CD4-positive, alpha-beta T cell treated with Interleukin-6 for 4 hours (primary cell): ENCODE measurements around the gene SKIL.
"Not testable (repeated sequence)": the region's sequence is repeated elsewhere in the genome, so short reads cannot be mapped to it uniquely, and the experiment has no call there.

Source experiments
- DNase-seq: peaks from one replicate; pipeline ENCODE4 v3.0.0-alpha.2; 2020; ENCODE audit warnings: mixed read lengths

SKIL gene

DNA sequence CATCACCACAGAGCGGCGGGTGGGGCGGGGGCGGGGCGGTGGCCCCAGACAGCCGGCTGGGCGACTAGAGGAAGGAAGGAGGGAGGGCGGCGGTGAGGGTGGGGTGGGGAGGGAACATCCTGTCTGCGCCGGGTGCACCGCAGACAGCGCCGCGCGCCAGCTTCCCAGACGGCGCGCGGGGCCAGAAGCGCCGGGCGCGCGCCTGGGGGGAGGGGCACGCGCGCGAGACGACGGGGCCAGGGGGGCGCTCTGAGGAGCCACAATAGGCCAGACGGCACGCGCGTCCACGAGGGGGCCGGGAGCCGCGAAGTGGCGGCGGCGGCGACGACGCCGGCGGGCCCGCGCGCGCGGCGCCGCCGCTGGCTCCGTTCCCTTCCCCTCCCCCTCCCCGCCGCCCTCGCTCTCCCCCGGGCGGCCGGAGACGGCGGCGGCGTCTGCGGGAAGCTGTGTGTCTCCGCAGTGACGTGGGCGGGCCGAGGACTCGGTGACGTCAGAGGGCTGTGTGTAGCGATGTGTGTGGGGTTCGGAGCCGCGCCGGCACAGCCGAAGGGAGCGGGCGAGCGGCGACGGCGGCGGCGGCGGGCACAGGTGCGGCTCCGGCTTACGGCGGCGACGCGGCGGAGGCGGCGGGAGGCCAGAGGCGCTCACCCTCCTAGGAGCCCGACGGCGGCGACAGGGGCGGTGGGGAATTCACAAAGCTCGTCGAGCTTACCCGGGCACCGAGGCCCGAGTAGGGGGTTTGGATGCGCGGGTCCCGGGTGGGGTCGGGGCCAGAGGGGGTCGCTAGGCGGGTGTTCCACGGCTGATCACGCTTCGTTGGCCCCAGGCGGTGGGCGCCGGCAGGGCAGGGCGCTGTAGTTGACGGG, at the start of gene SKIL:
Gene SKIL (plus strand): TSS at position 540 of the 866 bp plus-strand sequence. CDS start 2,617 bp downstream, outside the sequence.
- peak; percentile 98 for DNase-seq

DNA sequence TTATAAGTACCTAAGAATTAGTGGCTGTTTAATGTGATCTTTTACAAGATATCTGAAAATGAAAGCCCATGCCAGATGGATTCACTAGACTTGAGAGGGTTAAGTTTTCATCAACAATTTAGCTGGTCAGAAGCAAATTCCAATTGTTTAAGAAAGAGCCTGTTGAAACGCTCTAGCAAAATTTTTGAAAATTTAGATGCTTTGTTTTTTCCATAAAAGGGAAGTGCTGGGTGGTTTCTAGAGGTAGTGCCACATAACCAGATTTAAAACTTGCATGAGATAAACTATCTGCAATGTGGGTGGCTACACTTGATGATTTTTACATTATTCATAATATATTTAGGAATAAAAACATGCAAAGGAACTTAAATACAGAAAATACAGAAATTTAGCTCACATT, 48.5 kb upstream of the SKIL start:
- no peak for DNase-seq

DNA sequence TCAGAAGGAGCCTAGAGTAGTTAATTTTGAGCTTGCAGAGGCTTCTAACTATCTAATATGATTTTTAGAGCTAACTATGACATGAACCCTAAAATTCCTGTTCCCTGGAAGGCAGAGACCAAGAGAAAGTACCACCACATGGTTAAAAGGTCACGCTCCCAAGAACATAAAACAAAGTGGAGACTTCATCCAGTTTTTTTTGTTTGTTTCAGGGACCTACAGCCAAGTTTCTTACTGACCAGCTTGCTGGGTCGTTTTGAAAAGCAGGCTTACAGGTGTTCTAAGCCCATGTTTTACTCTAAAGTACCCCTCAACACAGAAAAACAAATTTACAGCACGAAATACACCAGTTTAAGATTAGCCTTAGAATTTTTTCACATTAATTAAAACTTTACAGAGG, 39.6 kb upstream of the SKIL start:
- DNase-seq, result no peak

- DNase-seq, result no peak
Measured at GRCh38 chr3:170320461-170321121, 36.9 kb upstream of the SKIL start.

DNA sequence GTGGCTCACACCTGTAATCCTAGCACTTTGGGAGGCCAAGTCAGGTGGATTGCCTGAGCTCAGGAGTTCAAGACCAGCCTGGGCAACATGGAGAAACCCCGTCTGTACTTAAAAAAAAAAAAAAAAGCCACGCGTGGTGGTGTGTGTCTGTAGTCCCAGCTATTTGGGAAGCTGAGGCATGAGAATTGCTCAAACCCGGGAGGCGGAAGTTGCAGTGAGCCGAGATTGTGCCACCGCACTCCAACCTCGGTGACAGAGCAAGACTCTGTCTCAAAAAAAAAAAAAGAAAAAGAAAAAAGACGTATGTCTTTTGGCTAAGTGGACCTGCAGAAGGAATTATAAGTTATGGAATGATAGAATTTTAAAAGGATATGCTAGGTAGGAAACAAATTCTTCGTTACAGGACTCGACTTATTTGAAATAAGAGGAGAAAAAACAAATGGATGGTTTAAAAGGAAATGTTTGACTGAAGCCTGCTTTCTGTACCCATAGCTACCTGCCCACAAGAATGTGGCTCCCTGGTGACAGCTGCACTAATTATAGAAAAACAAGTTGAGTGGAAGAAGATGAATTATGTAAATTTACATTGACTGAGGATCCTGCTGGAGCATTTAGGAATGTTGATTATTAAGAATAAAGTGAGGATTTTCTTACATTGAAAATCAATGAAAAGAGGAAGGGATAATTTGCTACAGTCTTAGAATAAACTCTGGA, 36.0 kb upstream of the SKIL start:
- DNase-seq, result no peak

- no peak for DNase-seq
Measured at GRCh38 chr3:170322566-170323269, 34.8 kb upstream of the SKIL start.

GRCh38 chr3:170323331-170323730, 34.2 kb upstream of the SKIL start:
- DNase-seq, result no peak

- DNase-seq, result no peak
Measured at GRCh38 chr3:170324962-170325361, 32.6 kb upstream of the SKIL start.

DNA sequence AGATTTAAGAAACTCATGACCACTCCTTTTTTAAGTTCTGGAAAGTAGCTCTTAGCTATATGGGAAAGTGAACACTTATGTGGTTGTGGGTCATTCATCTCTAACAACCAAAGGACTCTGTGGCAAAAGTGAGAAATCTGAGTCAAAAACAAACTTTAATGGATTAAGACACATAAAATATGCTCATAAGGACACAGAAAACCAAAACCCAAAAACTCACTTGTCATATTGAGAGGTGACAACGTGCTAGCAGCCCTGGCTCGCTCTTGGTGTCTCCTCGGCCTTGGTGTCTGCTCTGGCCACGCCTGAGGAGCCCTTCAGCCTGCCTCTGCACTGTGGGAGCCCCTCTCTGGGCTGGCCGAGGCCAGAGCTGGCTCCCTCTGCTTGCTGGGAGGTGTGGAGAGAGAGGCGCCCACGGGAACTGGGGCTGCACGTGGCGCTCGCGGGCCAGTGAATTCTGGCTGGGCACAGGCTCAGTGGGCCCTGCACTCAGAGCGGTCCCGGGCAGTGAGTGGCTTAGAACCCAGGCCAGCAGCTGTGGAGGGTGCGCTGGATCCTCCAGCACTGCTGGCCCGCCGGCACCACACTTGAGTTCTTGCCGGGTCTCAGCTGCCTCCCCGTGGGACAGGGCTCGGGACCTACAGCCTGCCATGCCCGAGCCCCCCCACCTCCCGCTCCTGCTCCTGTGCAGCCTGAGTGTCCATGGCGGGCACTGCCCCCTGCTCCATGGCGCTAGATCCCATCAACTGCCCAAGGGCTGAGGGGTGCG, 30.3 kb upstream of the SKIL start:
- DNase-seq, result no peak

DNA sequence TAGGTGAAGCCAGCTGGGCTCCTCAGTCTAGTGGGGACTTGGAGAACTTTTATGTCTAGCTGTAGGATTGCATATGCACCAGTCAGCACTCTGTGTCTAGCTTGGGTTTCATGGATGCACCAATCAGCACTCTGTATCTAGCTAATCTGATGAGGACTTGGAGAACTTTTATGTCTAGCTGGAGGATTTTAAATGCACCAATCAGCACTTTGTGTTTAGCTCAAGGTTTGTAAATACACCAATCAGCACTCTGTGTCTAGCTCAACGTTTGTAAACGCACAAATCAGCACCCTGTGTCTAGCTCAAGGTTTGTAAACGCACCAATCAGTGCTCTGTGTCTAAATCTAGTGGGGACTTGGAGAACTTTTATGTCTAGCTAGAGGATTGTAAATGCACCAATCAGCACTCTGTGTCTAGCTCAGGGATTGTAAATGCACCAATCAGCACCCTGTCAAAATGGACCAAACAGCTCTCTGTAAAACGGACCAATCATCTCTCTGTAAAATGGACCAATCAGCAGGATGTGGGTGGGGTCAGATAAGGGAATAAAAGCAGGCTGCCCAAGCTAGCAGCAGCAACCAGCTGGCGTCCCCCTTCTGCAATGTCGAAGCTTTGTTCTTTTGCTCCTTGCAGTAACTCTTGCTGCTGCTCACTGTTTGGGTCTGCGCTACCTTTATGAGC, 29.5 kb upstream of the SKIL start:
- not testable (repeated sequence) for DNase-seq

DNA sequence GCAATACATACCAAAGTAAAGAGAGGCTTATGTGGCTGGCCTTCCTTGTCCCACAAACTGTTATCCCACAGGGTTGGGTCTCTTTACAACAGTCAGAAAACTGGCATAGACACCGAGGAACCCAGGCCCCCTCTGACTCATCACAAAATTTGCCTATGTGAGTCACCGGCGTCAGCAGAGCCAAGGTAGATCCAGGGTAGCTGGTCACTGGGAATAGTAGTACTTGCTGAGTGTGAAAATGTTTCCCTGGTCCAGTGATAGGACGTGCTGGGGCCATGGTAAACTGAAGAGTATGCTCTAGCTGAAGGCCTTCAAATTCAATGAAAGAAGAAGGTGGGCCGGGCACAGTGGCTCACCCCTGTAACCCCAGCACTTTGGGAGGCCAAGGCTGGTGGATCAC, 27.1 kb upstream of the SKIL start:
- peak; percentile 15 for DNase-seq

GRCh38 chr3:170331143-170331542, 26.4 kb upstream of the SKIL start:
- DNase-seq, result no peak

DNA sequence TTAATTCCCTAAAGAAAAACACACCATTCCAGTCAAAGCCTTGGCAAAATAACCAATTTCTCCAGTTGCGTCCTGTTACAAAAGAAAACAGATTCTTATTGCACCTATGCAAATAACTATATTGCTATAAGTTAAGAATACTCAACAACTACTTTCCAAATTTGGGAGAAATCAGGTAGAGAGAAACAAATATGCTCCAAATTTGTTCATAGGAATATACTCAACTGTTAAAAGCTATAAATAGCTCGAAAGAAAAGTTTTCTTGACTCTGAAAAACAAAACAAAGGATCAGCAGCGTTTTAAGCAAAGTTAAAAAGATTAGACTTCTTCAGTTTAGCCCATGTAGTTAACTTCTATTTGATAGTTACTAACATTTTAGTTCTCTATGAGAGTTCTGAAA, 20.1 kb upstream of the SKIL start:
- no peak for DNase-seq

DNA sequence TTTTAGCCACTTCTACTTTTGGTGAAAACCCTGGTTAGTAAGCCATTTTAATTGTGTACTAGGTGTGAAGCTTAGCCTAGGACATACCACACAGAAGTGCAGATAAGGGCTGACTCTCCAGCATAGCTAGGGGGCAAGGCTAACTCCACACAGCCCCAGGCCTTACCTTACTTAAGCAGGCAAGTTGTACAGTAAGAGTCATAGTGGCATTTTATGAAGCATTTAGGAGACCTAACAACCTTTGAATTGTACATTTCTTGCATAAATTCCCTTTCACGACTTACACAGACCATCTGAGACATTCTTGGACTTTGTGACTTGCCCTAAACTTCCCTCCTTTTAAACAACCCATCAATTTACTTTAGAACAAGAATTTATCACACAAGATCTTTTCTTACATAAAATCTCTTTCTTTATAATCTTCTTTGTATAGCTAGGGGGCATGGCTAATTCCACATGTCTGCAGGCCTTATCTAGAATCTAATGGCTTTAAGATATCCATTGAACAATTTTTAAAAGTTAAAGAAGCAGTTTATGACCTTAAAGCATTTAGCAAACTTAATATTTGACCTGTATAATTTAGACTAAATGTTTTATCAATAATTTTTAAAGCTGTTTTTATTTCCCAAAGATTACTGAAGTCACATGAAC, 18.7 kb upstream of the SKIL start:
- DNase-seq, result no peak

DNA sequence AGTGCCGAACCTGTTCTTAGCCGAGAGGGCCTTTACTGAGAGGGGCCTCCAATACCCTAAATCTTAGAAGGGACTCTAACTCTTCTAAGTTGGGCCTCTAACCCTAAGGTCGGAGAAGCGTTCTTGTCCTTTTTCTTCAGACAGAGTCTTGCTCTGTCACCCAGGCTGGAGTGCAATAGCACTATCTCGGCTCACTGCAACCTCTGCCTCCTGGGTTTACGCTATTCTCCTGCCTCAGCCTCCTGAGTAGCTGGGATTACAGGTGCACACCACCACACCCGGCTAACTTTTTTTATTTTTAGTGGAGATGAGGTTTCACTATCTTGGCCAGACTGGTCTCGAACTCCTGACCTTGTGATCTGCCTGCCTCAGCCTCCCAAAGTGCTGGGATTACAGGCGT, 15.2 kb upstream of the SKIL start:
- not testable (repeated sequence) for DNase-seq

DNA sequence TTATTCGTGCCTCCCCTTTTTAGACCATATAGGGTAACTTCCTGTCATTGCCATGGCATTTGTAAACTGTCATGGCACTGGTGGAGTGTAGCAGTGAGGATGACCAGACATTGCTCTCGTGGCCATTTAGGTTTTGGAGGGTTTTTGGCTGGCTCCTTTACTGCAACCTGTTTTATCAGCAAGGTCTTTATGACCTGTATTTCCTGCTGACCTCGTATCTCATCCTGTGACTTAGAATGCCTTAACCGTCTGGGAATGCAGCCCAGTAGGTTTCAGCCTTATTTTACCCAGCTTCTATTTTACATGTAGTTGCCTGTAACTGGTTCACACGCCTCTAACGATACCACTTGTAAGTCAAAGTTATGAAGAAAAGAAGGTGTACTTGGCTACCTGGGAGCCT, 13.7 kb upstream of the SKIL start:
- DNase-seq, result not testable (repeated sequence)

DNA sequence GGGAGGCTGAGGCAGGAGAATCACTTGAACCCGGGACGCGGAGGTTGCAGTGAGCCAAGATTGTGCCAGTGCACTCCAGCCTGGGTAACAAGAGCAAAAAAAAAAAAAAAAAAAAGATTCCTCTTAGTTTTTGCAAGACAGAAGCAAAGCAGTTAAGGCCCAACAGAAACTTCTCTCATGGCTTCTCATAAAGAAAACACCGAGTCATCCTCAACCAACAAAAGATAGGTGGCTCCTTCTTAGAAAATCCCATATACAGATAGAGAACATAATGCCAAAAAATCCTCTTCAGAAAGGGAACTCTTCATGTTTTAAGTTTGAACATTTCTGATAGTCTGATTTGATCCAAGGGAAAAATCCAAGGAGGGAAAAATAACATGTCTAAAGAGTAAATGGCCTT, 12.5 kb upstream of the SKIL start:
- DNase-seq, result no peak

DNA sequence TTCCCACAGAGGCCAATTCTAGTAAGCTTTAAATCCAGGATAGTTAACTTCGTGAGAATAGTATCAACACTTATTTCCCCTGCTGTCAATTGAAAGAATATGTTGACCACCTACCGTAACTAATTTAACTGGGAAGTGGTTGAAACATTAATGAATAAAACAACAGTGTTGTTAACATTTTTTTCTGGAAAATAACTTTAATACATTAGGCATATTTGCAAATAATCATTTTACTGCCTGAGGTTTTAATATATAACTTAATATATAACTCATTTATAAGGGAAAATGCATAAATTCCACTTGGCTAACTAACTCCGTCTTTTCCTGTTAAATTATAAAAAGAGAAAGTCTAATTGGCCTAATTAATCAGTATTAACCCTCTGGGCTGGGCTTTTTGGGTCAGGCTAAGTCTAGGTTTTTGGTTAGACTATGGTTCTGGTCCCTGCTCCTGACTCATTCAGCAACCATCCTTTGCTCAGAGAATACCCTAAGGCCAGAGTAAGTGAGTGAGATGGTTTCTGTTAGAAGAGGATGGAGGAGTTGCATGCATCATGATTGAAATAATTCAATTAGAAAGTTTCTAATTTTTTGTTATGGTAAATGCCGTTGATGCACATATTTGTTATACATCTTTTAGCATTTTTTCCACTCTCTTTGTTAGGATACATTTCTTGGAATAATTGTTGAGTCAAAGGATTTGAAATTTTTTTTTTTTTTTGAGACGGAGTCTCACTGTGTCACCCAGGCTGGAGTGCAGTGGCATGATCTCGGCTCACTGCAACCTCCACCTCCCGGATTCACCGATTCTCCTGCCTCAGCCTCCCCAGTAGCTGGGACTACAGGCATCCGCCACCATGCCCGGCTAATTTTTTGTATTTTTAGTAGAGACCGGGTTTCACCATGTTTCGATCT, 10.8 kb upstream of the SKIL start:
- no peak for DNase-seq

DNA sequence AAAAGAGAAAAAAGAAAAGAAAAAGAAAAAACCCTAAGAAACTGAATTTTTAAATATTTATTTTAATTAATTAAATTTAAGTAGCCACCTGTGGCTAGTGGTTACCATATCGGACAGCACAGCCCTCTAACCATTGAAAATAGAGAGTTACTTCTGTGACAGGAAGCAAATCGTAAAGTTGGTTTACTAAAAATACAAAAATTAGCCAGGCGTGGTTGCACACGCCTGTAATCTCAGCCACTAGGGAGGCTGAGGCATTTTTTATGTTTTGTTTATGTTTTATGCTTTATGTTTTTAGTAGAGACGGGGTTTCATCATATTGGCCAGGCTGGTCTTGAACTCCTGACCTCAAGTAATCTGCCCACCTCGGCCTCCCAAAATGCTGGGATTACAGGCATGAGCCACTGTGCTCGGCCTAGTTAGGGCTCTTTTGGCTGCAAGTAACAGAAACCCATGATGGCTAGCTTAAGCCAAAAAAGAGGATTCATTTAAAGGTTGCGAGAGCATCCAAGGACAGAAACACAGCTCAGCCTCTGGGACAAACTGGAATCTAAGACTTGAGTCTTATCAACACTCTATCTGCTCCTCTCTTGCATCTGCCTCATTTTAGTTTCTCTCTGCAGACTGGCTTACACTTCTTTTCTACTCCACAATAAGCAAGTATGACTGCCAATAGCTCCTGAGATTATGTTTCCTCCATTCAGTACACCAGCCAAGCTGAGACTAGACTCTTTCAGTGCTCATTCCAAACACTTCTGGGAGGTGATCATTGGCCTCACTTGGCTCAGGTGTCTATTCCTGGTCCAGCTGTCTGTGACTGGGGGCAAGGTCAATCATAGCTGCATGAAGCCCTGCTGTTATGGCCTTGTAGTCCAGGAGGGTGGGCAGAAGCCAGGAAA, 6.8 kb upstream of the SKIL start:
- no peak for DNase-seq
